8988T (cell line): Measurements from ENCODE around the gene MICALL1.

Source experiments
- DNase-seq: peaks from one replicate; pipeline ENCODE4 v3.0.0; 2011

MICALL1 gene

DNA sequence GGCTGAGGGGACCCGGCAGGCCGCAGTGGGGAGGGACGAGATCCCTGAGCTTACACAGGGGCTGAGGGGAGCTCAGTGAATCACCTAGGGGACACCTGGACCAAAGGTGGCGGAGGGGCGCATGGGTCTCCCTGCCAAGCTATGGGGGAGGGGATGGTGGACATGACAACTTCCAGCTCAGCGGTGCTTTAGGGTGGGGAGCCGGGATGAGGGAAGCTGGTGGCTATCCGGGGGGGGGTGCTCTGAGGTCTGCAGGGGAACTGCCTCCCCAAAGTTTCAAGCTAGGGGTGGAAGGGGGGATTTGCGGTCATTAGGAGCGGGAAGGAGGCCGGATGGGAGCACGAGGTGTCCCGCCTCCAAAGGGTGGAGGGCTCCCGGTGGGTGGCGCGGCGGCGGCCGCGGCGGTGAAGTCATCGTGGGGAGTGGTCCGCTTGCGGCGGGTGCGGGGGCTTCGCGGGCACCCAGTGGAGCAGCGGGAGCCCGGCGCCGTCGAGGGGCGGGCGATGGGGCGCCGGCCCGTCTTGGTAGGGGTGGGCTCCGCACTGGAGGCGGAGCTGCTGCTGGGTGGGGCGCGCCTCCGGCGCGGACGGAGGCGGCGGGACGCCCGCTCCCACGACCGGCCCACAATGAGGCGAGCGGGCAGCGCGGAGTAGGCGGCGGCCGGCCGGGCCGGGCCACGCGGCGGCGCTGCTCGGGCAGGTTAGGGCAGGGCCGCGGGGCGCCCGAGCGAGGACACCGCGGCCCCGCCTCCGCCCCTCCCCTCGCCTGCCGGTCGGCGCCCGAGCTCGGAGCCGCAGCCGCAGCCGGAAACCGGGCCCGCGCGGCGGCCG lies at the start of gene MICALL1:
Gene MICALL1 (plus strand): TSS at position 764 of the 830 bp plus-strand sequence. CDS start 126 bp downstream, outside the sequence.
- DNase-seq, result peak; percentile 67

DNA sequence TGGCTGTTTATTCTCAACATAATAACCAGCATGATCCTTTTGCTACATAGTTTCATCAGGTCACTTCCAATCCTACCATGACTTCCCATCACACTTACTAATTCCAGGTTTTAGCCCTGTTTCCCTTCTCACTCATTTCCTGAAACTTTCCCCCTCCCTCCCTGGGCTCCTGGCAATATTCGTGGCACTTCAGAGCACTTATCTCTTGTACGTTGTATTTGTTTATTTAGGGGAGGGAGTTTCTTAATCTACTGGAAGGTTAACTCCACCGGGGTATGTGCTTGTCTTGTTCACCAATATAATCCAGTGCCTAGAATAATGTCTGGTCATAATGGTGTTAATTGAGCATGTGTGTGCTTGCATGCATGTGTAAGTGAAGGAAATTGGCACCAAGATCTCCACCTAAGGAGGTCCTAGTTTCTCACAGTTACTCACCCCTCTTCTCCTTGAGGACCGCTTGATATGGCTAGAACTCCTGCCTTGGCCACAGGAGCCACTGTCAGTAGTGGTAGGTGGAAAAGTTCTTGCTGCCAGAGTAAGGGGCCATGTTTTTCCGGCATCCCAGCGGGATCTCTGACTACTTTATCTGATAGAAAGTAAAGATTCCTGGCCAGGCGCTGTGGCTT lies 45.2 kb upstream of the MICALL1 start:
- no peak for DNase-seq

DNA sequence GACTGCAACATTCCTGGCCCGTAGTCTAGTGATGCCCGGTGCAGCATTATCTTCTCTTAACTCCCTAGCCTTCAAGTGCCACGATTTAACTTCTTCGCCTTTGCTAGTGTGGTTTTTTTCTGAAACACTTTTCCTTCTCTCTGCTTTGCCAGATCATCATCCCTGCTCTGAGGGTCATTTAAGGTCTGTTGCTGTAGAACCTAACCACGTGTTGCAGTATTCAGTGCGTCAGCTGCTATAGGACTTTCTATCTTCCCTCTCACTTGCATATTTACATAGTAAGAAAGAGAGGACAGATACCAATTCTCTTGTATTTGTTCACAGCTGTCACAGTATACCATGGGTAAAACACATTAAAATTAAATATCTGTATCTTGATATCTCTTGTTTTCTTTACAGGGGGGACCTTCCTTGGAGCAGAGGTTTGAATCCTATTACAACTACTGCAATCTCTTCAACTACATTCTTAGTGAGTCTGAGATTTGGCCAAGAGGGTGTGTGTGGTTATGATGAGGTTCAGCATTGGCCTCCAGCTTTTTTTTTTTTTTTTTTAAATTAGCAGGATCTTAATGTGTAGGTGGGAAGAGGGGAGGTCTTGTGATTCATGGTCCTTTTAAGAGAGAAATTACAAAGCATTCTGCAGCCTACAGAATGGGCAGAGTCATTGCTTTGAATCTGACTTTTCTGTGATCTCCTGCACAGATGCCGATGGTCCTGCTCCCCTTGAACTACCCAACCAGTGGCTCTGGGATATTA lies 43.3 kb upstream of the MICALL1 start:
- no peak for DNase-seq

DNA sequence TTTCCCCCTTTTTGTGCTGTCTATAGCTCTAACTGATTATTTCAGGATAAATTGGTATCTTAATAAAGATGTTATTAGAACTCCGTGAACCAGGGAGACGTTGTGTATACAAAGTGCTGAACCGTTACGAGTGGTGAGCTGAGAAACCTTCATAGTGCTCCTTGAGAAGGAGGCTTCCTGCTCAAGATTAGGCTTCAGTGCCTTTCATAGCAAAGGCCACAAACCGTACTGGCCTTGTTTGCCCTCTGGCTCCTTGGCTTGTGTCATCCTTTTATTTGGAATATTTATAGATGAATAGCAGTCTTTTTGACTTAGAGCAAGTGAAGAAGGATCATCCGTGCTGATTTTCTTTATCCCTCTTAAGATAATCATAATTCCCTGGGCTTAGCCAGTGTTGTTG lies 40.6 kb upstream of the MICALL1 start:
- no peak for DNase-seq

- no peak for DNase-seq
Observed at GRCh38 chr22:37870273-37870672, 35.8 kb upstream of the MICALL1 start.

- DNase-seq, result no peak
Observed at GRCh38 chr22:37880668-37881440, 25.2 kb upstream of the MICALL1 start.

DNA sequence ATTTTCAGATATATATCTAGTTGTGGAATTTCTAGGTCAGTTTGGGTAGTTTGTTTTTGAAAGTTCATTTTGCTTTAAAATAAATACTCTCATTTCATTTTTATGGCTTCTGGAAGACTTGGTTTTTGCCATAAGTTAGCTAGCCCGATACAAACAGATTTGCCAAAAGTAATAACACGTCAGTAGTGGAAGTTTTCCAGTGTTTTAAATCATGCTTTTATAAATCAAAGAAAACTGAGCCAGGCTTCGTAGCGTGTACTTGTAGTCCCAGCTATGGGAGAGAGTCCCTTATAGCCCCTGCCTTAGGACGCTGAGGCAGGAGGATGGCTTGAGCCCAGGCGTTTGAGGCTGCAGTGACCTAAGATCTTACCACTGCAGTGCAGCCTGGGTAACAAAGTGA lies 21.7 kb upstream of the MICALL1 start:
- no peak for DNase-seq

GRCh38 chr22:37887584-37888378 lies 18.3 kb upstream of the MICALL1 start:
- no peak for DNase-seq

DNA sequence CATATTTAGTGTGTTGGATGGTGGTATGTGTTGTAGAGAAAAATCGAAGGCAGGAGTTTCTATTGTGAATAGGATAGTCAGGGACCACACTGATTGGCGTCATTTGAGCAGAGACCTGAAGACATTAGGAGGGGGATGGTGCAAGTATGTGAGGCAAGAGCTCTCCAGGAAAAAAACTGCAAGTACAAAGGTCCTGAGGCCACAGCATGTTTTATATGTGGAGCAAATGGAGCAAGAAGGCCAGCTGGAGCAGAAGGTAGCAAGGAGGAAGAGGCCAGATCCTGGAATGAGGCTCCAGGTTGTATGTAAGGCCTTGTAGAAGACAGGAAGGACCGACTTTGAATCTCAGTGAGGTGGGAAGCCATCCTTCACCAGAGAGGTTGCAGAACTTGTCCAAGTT lies 14.2 kb upstream of the MICALL1 start:
- no peak for DNase-seq

GRCh38 chr22:37892566-37893335 lies 13.3 kb upstream of the MICALL1 start:
- DNase-seq, result no peak

DNA sequence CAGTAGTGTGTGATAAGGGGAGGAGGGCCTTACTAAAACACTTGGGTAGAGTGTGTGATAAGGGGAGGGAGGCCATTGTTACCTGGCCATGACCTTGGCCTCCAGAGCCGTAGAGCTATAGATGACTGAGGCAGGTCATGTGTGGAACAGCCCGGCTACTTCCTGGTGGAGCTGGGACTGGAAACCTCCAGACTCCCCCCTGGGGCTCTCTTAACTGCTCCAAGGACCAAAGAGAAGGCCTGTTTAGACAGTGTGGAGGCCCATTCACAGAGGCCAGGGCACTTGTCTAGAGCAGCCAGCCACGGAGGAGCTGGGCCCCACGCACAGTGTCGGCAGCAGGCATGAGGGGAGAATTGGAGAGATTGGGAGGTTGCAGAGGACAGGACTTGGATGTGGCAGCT lies 12.5 kb upstream of the MICALL1 start:
- no peak for DNase-seq

DNA sequence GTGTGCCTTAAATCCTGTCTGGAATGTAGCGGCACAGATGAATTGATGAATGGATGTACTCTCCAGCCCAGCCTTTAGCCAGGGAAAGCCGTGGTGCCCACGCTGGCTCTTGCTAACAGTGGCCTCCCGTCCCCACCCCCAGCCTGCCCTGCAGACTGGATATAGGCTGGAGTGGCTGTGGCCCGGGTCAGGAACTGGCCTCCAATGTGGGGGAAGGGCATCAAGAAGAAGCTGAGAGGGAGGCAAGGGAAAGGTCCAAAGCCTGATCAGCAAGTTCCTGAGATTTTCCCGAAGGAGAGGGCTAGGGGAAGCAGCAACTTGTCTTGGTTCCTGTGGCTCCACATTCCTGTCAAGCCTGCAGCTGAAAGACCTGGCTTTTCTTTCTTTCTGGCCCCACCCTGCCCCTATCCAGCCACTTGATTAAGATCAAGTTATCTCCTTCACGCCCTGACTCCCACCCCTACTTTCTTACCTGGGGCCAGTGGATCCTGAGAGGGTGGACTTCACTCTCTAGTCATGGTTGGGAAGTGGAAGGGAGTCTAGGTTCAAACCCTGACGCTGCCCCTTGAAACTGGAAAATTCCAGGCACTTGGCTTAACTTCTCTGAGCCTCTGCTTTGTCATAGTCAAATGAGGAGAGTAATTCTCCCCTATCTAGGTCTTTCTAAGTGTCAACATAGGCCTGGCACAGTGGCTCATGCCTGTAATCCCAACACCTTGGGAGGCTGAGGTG lies 11.0 kb upstream of the MICALL1 start:
- no peak for DNase-seq

- no peak for DNase-seq
Observed at GRCh38 chr22:37896181-37896592, 9.9 kb upstream of the MICALL1 start.

DNA sequence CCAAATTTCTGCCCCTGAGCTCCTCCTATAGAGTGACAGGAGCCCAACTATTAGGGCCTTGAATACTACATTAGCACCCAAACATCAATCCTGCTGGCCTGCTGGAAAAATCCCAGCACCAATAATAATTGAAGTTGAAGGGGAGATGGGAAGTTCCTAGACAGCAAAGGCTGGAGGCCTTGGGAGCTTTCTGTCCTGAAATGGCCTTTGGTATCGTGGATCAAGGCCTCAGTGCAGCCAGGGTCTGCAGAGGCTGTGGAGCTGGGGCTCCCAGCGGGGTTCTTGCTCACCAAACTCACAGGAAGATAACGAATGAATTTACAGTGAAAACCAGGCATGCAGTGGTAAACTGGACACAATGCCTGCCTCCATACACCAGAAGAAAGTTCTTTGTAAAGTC lies 9.2 kb upstream of the MICALL1 start:
- no peak for DNase-seq

GRCh38 chr22:37897807-37898206 lies 8.3 kb upstream of the MICALL1 start:
- DNase-seq, result no peak

DNA sequence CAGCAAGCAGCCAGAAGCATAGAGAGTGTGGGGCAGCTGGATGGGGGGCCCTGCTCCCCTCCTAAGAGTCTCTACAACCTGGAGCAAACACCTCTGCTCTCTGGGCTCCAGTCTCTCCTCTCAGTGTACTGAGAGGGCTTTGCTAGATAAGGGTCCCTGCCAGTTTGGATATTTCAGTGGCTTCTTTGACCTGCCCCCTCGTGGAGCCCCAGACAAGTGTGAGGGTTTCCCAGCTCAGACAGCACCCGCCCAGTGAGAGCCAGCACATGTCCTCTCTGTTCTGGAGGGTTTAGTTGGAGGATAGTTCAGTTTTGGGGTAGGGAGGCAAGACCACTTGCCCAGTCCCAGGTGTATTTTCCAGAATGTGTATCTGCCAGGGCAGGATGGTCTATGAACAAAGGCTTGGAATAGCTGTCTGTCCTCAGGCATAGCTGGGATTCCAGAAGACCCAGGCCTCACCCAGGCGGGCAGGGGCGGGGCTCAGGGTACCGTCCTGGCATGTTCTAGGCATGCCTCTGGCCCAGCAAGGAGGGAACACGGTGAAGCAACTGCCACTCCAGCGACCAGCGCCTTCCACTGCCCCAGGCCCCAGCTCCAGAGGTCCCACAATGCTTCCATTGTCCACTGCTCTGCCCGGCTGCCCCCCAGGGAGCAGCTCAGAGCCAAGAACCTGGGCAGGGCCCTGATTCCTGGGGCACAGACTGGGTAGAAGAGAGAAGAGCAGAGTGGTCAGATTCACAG lies 7.5 kb upstream of the MICALL1 start:
- DNase-seq, result no peak

GRCh38 chr22:37904572-37905533 lies 1.2 kb upstream of the MICALL1 start:
- peak; percentile 55 for DNase-seq

DNA sequence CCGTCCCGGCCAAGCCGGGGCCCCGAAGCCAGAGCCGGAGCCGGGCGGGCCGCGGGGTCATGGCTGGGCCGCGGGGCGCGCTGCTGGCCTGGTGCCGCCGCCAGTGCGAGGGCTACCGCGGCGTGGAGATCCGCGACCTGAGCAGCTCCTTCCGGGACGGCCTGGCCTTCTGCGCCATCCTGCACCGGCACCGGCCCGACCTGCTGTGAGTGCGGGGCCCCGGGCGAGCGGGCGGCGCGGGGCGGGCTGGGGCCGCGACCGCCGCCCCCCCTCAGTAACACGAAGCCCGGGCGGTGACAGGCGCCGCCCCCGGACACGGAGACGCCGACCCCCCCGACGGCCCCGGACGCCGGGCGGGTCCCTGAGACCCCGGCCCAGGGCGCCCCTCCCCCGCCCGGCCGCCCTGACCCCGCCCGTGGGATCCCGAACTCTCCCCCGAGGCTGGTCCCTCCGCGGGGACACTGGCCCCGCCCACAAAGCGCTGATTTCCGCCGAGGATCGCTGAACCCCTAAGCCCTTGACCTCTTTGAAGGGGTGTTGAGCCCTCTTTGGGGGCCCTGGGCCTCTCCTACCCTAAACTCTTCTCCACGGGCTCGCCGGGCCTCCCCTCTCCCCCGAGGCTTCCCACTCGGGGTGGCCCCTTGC lies 389 bp downstream of the MICALL1 start:
- no peak for DNase-seq
